ENCODE data around the gene SPTLC2. TPM values are rescaled to one million over a fixed set of nuclear protein-coding genes. Genes with fewer than 3 reads are reported as not detected.
"Not testable (repeated sequence)": the region's sequence is repeated elsewhere in the genome, so short reads cannot be mapped to it uniquely, and the experiment has no call there.

The SPTLC2 gene
- total RNA-seq, 1 donor from 2014 or later = 31.9 TPM

- FAIRE-seq (no peak), DNase-seq (ENCODE audit: low read depth) (no peak)
- no peak overlapping the region for H3K4me3 ChIP-seq (ENCODE audit: low read depth, low read length)
- TF ChIP-seq, protein P1, sequence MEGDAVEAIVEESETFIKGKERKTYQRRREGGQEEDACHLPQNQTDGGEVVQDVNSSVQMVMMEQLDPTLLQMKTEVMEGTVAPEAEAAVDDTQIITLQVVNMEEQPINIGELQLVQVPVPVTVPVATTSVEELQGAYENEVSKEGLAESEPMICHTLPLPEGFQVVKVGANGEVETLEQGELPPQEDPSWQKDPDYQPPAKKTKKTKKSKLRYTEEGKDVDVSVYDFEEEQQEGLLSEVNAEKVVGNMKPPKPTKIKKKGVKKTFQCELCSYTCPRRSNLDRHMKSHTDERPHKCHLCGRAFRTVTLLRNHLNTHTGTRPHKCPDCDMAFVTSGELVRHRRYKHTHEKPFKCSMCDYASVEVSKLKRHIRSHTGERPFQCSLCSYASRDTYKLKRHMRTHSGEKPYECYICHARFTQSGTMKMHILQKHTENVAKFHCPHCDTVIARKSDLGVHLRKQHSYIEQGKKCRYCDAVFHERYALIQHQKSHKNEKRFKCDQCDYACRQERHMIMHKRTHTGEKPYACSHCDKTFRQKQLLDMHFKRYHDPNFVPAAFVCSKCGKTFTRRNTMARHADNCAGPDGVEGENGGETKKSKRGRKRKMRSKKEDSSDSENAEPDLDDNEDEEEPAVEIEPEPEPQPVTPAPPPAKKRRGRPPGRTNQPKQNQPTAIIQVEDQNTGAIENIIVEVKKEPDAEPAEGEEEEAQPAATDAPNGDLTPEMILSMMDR (IDR thresholded peaks at IDR 0.05; ENCODE audit: insufficient read depth, low read length, severe bottlenecking) = no peak
- H3K27me3 ChIP-seq (ENCODE audit: control insufficient read depth, insufficient read depth, low read length) = no peaks in the 10 kb centered on the region
- H3K36me3 ChIP-seq (ENCODE audit: control insufficient read depth, insufficient read depth, low read length) = no peaks in the 10 kb centered on the region
Observed at GRCh38 chr14:77542421-77543239, 73.8 kb downstream of the SPTLC2 start.

DNA sequence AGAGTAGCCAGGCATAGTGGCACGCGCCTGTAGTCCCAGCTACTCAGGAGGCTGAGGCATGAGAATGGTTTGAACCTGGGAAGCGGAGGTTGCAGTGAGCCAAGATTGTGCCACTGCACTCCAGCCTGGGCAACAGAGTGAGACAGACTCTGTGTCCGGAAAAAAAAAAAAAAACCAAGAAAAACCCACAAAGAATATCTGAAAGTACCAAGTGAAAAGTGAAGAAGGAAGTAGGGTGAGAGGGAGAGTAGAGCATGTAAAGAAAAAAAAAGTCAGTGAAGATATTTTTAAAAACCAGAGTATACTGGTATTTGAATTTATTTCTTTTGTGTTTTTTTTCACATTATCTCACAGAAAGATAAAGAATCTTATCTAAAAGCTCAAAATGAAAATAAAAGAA, 74.5 kb downstream of the SPTLC2 start:
- Histone ChIP-seq H3K27me3 (ENCODE audit: control insufficient read depth, insufficient read depth, low read length) (no peaks in the 10 kb centered on the region), H3K36me3 (ENCODE audit: control insufficient read depth, insufficient read depth, low read length) (no peaks in the 10 kb centered on the region), H3K4me3 (ENCODE audit: low read depth, low read length) (no peak overlapping the region)
- FAIRE-seq (no peak), DNase-seq (ENCODE audit: low read depth) (no peak)
- TF ChIP-seq, protein P1 (IDR thresholded peaks at IDR 0.05; ENCODE audit: insufficient read depth, low read length, severe bottlenecking) = no peak

DNA sequence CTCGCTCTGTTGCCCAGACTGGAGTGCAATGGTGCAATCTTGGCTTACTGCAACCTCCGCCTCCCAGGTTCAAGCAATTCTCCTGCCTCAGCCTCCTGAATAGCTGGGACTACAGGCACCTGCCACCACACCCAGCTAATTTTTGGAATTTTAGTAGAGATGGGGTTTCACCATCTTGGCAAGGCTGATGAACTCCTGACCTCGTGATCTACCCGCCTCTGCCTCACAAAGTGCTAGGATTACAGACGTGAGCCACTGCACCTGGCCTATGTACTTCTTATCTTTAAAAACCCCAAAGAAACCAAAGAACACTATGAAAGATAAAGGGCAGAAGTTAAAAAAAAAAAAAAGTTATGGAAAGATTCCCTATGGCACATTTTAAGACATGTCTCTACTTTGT, 79.5 kb downstream of the SPTLC2 start:
- not testable (repeated sequence) for FAIRE-seq; H3K4me3 ChIP-seq (ENCODE audit: low read depth, low read length); H3K27me3 ChIP-seq (ENCODE audit: control insufficient read depth, insufficient read depth, low read length); H3K36me3 ChIP-seq (ENCODE audit: control insufficient read depth, insufficient read depth, low read length); DNase-seq (ENCODE audit: low read depth)

GRCh38 chr14:77531071-77531470, 85.4 kb downstream of the SPTLC2 start:
- no peak for FAIRE-seq
- H3K27me3 ChIP-seq (ENCODE audit: control insufficient read depth, insufficient read depth, low read length) = no peaks in the 10 kb centered on the region
- no peak for DNase-seq (ENCODE audit: low read depth)
- H3K36me3 ChIP-seq (ENCODE audit: control insufficient read depth, insufficient read depth, low read length) = peaks cover 1% of the 10 kb centered on the region
- TF ChIP-seq, protein P1 (IDR thresholded peaks at IDR 0.05; ENCODE audit: insufficient read depth, low read length, severe bottlenecking) = no peak
- H3K4me3 ChIP-seq (ENCODE audit: low read depth, low read length) = no peak overlapping the region

- DNase-seq (ENCODE audit: low read depth) (no peak), FAIRE-seq (no peak)
Observed at GRCh38 chr14:77529963-77530362, 86.5 kb downstream of the SPTLC2 start.

GRCh38 chr14:77529213-77529612, 87.2 kb downstream of the SPTLC2 start:
- DNase-seq (ENCODE audit: low read depth) (no peak), FAIRE-seq (no peak)
- Histone ChIP-seq H3K4me3 (ENCODE audit: low read depth, low read length) (no peak overlapping the region), H3K27me3 (ENCODE audit: control insufficient read depth, insufficient read depth, low read length) (no peaks in the 10 kb centered on the region), H3K36me3 (ENCODE audit: control insufficient read depth, insufficient read depth, low read length) (peaks cover 2% of the 10 kb centered on the region)
- TF ChIP-seq, protein P1 (IDR thresholded peaks at IDR 0.05; ENCODE audit: insufficient read depth, low read length, severe bottlenecking) = no peak

More at GRCh38 chr14:77529963-77530362, 86.5 kb downstream of the SPTLC2 start:
- peaks cover 1% of the 10 kb centered on the region for H3K36me3 ChIP-seq (ENCODE audit: control insufficient read depth, insufficient read depth, low read length)
- no peak overlapping the region for H3K4me3 ChIP-seq (ENCODE audit: low read depth, low read length)
- TF ChIP-seq, protein P1 (IDR thresholded peaks at IDR 0.05; ENCODE audit: insufficient read depth, low read length, severe bottlenecking) = no peak
- H3K27me3 ChIP-seq (ENCODE audit: control insufficient read depth, insufficient read depth, low read length) = no peaks in the 10 kb centered on the region

DNA sequence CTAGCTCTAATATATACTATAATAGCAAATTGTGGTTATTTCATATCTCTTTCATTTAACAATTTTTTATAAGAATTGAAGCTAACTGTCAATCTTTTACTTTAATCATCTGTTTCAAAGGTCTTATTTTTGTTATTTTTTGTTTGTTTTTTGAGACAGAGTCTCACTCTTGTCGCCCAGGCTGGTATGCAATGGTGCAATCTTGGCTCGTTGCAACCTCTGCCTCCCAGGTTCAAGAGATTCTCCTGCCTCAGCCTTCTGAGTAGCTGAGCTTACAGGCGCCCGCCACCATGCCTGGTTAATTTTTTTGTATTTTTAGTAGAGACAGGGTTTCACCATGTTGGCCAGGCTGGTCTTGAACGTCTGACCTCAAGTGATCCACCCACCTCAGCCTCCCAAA, 87.7 kb downstream of the SPTLC2 start:
- FAIRE-seq; DNase-seq (ENCODE audit: low read depth); H3K27me3 ChIP-seq (ENCODE audit: control insufficient read depth, insufficient read depth, low read length); H3K4me3 ChIP-seq (ENCODE audit: low read depth, low read length); H3K36me3 ChIP-seq (ENCODE audit: control insufficient read depth, insufficient read depth, low read length): not testable (repeated sequence)
